AG04449 (cell line): ENCODE data around the gene KCNH1.
"Not testable (repeated sequence)": the region's sequence is repeated elsewhere in the genome, so short reads cannot be mapped to it uniquely, and the experiment has no call there.

Source experiments
- CTCF ChIA-PET: fragments of 350-600 bp; formaldehyde crosslinking; extraction: SDS; loops from one replicate; lab custom pipeline; 2021; ENCODE audit warnings: antibody characterized with exemption; lab: Yijun Ruan, JAX
- POLR2A ChIA-PET: fragments of 400-600, 350-600 bp; formaldehyde crosslinking; extraction: SDS; loops from one replicate; lab custom pipeline; 2020; ENCODE audit warnings: antibody characterized with exemption, inconsistent platforms; lab: Yijun Ruan, JAX
- DNase-seq: peaks from one replicate; pipeline ENCODE4 v3.0.0-alpha.2; 2010; ENCODE audit warnings: low read depth, low spot score
- H3K4me3 ChIP-seq: 2 replicates; pipeline ENCODE4 v1.5.1; 2011; ENCODE audit warnings: low read depth, mild to moderate bottlenecking, control low read depth, low read length
- CTCF ChIP-seq: IDR thresholded peaks from one replicate; pipeline ENCODE4 v1.5.1; 2011; ENCODE audit warnings: mild to moderate bottlenecking, moderate library complexity, low read length, control low read depth, inconsistent platforms; ENCODE audit not compliant: insufficient read depth; ENCODE audit errors: missing control alignments

KCNH1 gene

GRCh38 chr1:211013346-211014240 lies 120.4 kb downstream of the KCNH1 start:
- POLR2A ChIA-PET = no interaction called here
- H3K4me3 ChIP-seq = no peak overlapping the region
- CTCF ChIA-PET = interaction anchor here (1.3 kb wide), 1 partner anchor 120 kb away, joined by 3 read pairs; the partner anchor contains the start of gene KCNH1
- TF ChIP-seq CTCF = no peak
- DNase-seq = no peak

- DNase-seq = not testable (repeated sequence)
Observed at GRCh38 chr1:211011128-211011527, 122.8 kb downstream of the KCNH1 start.

GRCh38 chr1:211009944-211010343 lies 124.0 kb downstream of the KCNH1 start:
- CTCF ChIA-PET = no interaction called here
- DNase-seq = no peak
- POLR2A ChIA-PET = no interaction called here
- no peak for TF ChIP-seq CTCF
- H3K4me3 ChIP-seq = no peak overlapping the region

More at GRCh38 chr1:211011128-211011527, 122.8 kb downstream of the KCNH1 start:
- POLR2A ChIA-PET, CTCF ChIA-PET, H3K4me3 ChIP-seq: not testable (repeated sequence)

DNA sequence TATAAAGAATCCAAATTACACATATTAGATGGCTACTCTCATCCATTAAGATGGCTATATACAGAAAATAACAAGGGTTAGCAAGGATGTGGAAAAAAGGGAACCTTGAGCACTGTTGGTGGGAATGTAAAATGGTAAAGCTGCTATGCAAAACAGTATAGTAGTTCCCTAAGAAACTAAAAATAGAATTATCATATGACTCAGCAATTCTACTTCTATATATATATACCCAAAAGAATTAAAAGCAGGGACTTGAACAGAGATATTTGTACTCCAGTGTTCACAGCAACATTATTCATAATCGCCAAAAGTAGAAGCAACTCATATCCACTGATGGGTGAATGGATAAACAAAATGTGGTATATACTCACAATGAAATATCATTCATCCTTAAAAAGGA lies 126.1 kb downstream of the KCNH1 start:
- TF ChIP-seq CTCF = no peak
- POLR2A ChIA-PET = no interaction called here
- no peak overlapping the region for H3K4me3 ChIP-seq
- CTCF ChIA-PET = interaction anchor here (1.1 to 1.7 kb wide), 2 partner anchors 20 to 127 kb away, joined by 3 to 6 read pairs; no protein-coding TSS in a partner anchor
- DNase-seq = no peak

GRCh38 chr1:210995931-210996330 lies 138.0 kb downstream of the KCNH1 start:
- CTCF ChIA-PET, H3K4me3 ChIP-seq, POLR2A ChIA-PET, DNase-seq: not testable (repeated sequence)

GRCh38 chr1:210992837-210993236 lies 141.1 kb downstream of the KCNH1 start:
- POLR2A ChIA-PET = no interaction called here
- CTCF ChIA-PET = no interaction called here

More at GRCh38 chr1:210992837-210993236, 141.1 kb downstream of the KCNH1 start:
- DNase-seq = no peak
- no peak for TF ChIP-seq CTCF
- H3K4me3 ChIP-seq = no peak overlapping the region
